Natural killer cell (primary cell): ENCODE data around the gene CDK14. TPM values are rescaled to one million over a fixed set of nuclear protein-coding genes. Genes with fewer than 3 reads are reported as not detected.

Experiments
- ATAC-seq, 3 donors: fragments of 150-1000 bp in 2 of 3; fragments of 200-7000 bp in 1 of 3; cut with Tn5 transposase; 1 replicate in 1 of 3; 2 replicates in 2 of 3; pipeline ENCODE4 v1.10.0; 2021; ENCODE audit warnings: mild to moderate bottlenecking in 2 of 3, moderate library complexity in 2 of 3
- DNase-seq, 2 donors: peaks; one replicate each; pipeline versions ENCODE4 v3.0.0 to v3.0.0-alpha.2; 2013 to 2021; ENCODE audit warnings: mixed read lengths in 1 of 2
- H3K27ac ChIP-seq: one replicate; pipeline ENCODE4 v1.5.1; 2013; ENCODE audit warnings: mild to moderate bottlenecking, low read length
- H3K27me3 ChIP-seq: one replicate; pipeline ENCODE4 v1.6.1; 2013; ENCODE audit warnings: low read length; ENCODE audit not compliant: control insufficient read depth, insufficient read depth
- H3K36me3 ChIP-seq: one replicate; pipeline ENCODE4 v1.6.1; 2013; ENCODE audit warnings: low read length; ENCODE audit not compliant: control insufficient read depth, insufficient read depth
- H3K4me1 ChIP-seq: one replicate; pipeline ENCODE4 v1.6.1; 2013; ENCODE audit warnings: low read length; ENCODE audit not compliant: control insufficient read depth, insufficient read depth
- H3K4me3 ChIP-seq: one replicate; pipeline ENCODE4 v1.5.1; 2013; ENCODE audit warnings: low read length
- H3K9me3 ChIP-seq: one replicate; pipeline ENCODE4 v1.6.1; 2013; ENCODE audit warnings: low read length; ENCODE audit not compliant: control insufficient read depth, insufficient read depth
- H3K27ac Mint-ChIP-seq, 2 donors: one replicate each; pipeline ENCODE4 v1.8.0; 2022; ENCODE audit warnings: mild to moderate bottlenecking in 2 of 2, mixed read lengths in 2 of 2, moderate library complexity in 1 of 2
- H3K27me3 Mint-ChIP-seq, 2 donors: one replicate each; pipeline ENCODE4 v1.8.0; 2022; ENCODE audit warnings: low read depth in 2 of 2, mixed read lengths in 2 of 2
- H3K36me3 Mint-ChIP-seq: one replicate; pipeline ENCODE4 v1.8.0; 2022; ENCODE audit warnings: mixed read lengths
- H3K4me1 Mint-ChIP-seq, 2 donors: one replicate each; pipeline ENCODE4 v1.8.0; 2022; ENCODE audit warnings: mixed read lengths in 2 of 2
- H3K4me3 Mint-ChIP-seq: one replicate; pipeline ENCODE4 v1.8.0; 2022; ENCODE audit warnings: mild to moderate bottlenecking, moderate library complexity, mixed read lengths
- H3K9me3 Mint-ChIP-seq, 2 donors: one replicate each; pipeline ENCODE4 v1.8.0; 2022; ENCODE audit warnings: mixed read lengths in 2 of 2
- CTCF ChIP-seq: fragments of 200-600 bp; IDR thresholded peaks from one replicate; pipeline ENCODE4 v1.8.0; 2022; ENCODE audit warnings: antibody characterized with exemption
- WGBS: methylation state at CpG from one replicate; pipeline ENCODE4 v1.1.7; 2013; ENCODE audit warnings: missing lambda C conversion rate; ENCODE audit not compliant: insufficient coverage; 5-methylcytosine and 5-hydroxymethylcytosine counted together
- intact Hi-C: fragments of 100-400 bp; cut with micrococcal nuclease; formaldehyde crosslinking; loops from one replicate; pipeline ENCODE4 v1.14.2; 2022
- total RNA-seq, 4 donors: library from RNA; stranded (reverse); fragments of 120-200 nt in 1 of 4; gene quantifications; one replicate each; pipeline versions ENCODE4 v1.2.3 to v1.2.4, GENCODE V29; 2013 to 2022

The CDK14 gene
- total RNA-seq, 3 donors from 2014 or later (not counting 1 experiment from before 2014, with no cell fraction given), result 1.2 to 12.5 (median 1.9) TPM

- no peak for TF ChIP-seq CTCF
- no peaks in the 10 kb centered on the region for H3K9me3 ChIP-seq
- Mint-ChIP-seq H3K9me3 (no peaks in the 10 kb centered on the region), H3K27me3 (no peaks in the 10 kb centered on the region), H3K4me1 (no peaks in the 10 kb centered on the region), H3K36me3 (no peaks in the 10 kb centered on the region), H3K27ac (no peak overlapping the region), H3K4me3 (no peak overlapping the region)
- no peaks in the 10 kb centered on the region for H3K36me3 ChIP-seq
- intact Hi-C loops, result no loop called here
- peak in 1 of 2 donors; percentile 11 for DNase-seq
- H3K4me1 ChIP-seq, result no peaks in the 10 kb centered on the region
- no CpG with 5 or more reads among the region's 1 CpG for WGBS
- no peak overlapping the region for H3K4me3 ChIP-seq
- ATAC-seq, result no peak
- no peaks in the 10 kb centered on the region for H3K27me3 ChIP-seq
- no peak overlapping the region for H3K27ac ChIP-seq
Observed at GRCh38 chr7:91034459-91035368, 438.6 kb downstream of the CDK14 start.

GRCh38 chr7:91039033-91039432 is 442.9 kb downstream of the CDK14 start:
- ATAC-seq (no peak), DNase-seq (no peak)
- H3K27ac Mint-ChIP-seq, result no peak overlapping the region
- no peak overlapping the region for H3K4me3 ChIP-seq
- no peaks in the 10 kb centered on the region for H3K9me3 ChIP-seq
- H3K9me3 Mint-ChIP-seq, result no peaks in the 10 kb centered on the region
- no peak for TF ChIP-seq CTCF
- H3K27me3 ChIP-seq, result no peaks in the 10 kb centered on the region
- no peaks in the 10 kb centered on the region for H3K36me3 ChIP-seq
- intact Hi-C loops, result no loop called here
- no peak overlapping the region for H3K27ac ChIP-seq
- H3K27me3 Mint-ChIP-seq, result no peaks in the 10 kb centered on the region
- 87% methylated on average over 3 of the region's 4 CpGs for WGBS
- H3K4me3 Mint-ChIP-seq, result no peak overlapping the region
- H3K4me1 Mint-ChIP-seq, result no peaks in the 10 kb centered on the region
- no peaks in the 10 kb centered on the region for H3K4me1 ChIP-seq
- H3K36me3 Mint-ChIP-seq, result no peaks in the 10 kb centered on the region

GRCh38 chr7:91041141-91041540 is 445.0 kb downstream of the CDK14 start:
- WGBS, result 69% methylated on average over 2 of the region's 2 CpGs
- Histone ChIP-seq H3K36me3 (no peaks in the 10 kb centered on the region), H3K9me3 (no peaks in the 10 kb centered on the region), H3K27me3 (no peaks in the 10 kb centered on the region), H3K4me1 (no peaks in the 10 kb centered on the region), H3K27ac (no peak overlapping the region), H3K4me3 (no peak overlapping the region)
- no peak overlapping the region for H3K4me3 Mint-ChIP-seq
- DNase-seq (no peak), ATAC-seq (no peak)
- no peak overlapping the region for H3K27ac Mint-ChIP-seq
- intact Hi-C loops, result no loop called here
- H3K9me3 Mint-ChIP-seq, result no peaks in the 10 kb centered on the region
- no peaks in the 10 kb centered on the region for H3K27me3 Mint-ChIP-seq
- no peak for TF ChIP-seq CTCF
- H3K36me3 Mint-ChIP-seq, result no peaks in the 10 kb centered on the region
- no peaks in the 10 kb centered on the region for H3K4me1 Mint-ChIP-seq
